Mammary epithelial cell (primary cell): ENCODE data around the gene PPP2R5A.

Experiments
- CTCF ChIP-seq, 2 donors: IDR thresholded peaks in 1 of 2; conservative IDR thresholded peaks in 1 of 2; 2 replicates each; pipeline ENCODE4 v1.5.1; 2011 to 2012; ENCODE audit warnings: inconsistent platforms in 2 of 2, low read length in 2 of 2, mild to moderate bottlenecking in 2 of 2, control low read depth in 1 of 2, low read depth in 1 of 2; ENCODE audit not compliant: insufficient read depth in 1 of 2; ENCODE audit errors: extremely low read depth in 1 of 2
- EZH2 ChIP-seq: IDR thresholded peaks from 2 replicates; pipeline ENCODE4 v1.6.1; 2012; ENCODE audit warnings: low read length, inconsistent platforms, borderline replicate concordance

GRCh38 chr1:212379366-212379765, 94.2 kb downstream of the PPP2R5A start:
- TF ChIP-seq CTCF (conservative IDR thresholded peaks at IDR 0.05 in 1 of 2, IDR thresholded peaks at IDR 0.05 in 1 of 2; ENCODE audit: extremely low read depth in 1 of 2, insufficient read depth in 1 of 2, low read depth in 1 of 2, low read length in 2 of 2) (no peak), EZH2 (no peak)
